Astrocyte of the spinal cord (primary cell): ENCODE data around the gene JPH3.

Experiments used
- DNase-seq: peaks from one replicate; pipeline ENCODE4 v3.0.0; 2011; ENCODE audit warnings: low read depth, low spot score
- H3K4me3 ChIP-seq: 2 replicates; pipeline ENCODE4 v1.5.1; 2011; ENCODE audit warnings: low read depth, mild to moderate bottlenecking, low read length, moderate library complexity
- CTCF ChIP-seq: IDR thresholded peaks from 2 replicates; pipeline ENCODE4 v1.5.1; 2012; ENCODE audit warnings: low read depth, mild to moderate bottlenecking, low read length, inconsistent platforms
- in situ Hi-C: cut with HindIII; loops from 2 replicates; pipeline ENCODE4 v1.10.0; 2017; ENCODE audit warnings: low sequenced_read_pairs

Gene JPH3

GRCh38 chr16:87690911-87691685 is 88.8 kb downstream of the JPH3 start:
- no peak for DNase-seq
- in situ Hi-C loops, result no loop called here
- TF ChIP-seq CTCF, result no peak
- no peak overlapping the region for H3K4me3 ChIP-seq

GRCh38 chr16:87691686-87692079 is 89.4 kb downstream of the JPH3 start:
- no peak overlapping the region for H3K4me3 ChIP-seq
- TF ChIP-seq CTCF, result no peak
- no peak for DNase-seq
- in situ Hi-C loops, result no loop called here

- TF ChIP-seq CTCF, result no peak
- DNase-seq, result no peak
- no peak overlapping the region for H3K4me3 ChIP-seq
- in situ Hi-C loops, result no loop called here
Observed at GRCh38 chr16:87692176-87692575, 89.9 kb downstream of the JPH3 start.

DNA sequence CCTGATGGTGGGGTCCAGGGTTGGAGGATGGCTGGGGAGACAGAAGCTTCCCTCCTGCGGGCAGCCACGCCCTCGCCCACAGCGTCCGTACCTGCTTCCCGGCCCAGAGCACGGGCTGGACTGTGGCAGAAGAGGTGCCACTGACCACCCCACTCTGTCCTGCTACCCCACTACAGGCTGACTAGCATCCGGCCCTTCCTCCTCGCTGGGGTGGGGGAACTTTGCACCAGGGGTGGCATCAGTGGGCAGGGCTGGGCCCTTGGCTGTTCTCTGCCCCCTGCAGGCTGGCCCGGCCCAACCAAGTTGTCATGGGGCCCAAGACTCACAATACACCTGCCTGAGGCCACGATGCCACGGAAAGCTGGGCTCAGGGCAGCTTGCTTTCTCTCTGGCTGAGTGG is 90.4 kb downstream of the JPH3 start:
- DNase-seq, result no peak
- in situ Hi-C loops, result no loop called here
- no peak overlapping the region for H3K4me3 ChIP-seq
- TF ChIP-seq CTCF, result no peak

- DNase-seq, result no peak
- no peak overlapping the region for H3K4me3 ChIP-seq
- in situ Hi-C loops, result no loop called here
- no peak for TF ChIP-seq CTCF
Observed at GRCh38 chr16:87693827-87694226, 91.5 kb downstream of the JPH3 start.

DNA sequence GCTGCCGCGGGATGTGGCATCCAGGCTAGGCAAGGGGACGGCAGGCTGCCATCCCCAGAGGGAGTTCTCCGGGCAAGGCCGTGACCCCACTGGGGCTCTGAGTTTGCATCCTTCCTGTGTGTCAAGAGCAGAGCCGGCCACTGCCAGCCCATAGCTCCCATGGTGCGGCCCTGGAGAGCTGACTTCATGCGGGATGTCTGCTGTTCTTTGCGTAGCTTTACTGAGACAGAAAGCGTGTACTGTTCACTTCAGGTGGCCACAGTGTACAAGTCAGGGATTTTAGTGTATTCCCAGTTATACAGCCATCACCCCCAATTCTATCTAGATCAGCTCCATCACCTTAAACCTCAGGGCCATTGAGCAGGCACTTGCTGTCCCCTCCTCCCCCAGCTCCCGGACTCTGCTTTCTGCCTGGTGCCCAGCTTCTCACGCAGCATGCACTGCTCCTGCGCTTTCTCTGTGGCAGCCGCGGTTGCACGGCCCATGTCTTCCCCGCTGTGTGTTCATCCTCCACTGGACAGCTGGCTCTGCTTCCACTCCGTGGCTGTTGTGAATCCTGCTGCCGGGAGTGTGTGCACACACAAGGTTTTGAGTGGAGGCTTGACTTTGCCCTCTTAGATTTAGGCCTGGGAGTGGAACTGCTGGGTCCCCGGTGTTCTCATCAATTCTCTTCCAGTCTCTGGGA is 92.3 kb downstream of the JPH3 start:
- DNase-seq, result no peak
- TF ChIP-seq CTCF, result no peak
- H3K4me3 ChIP-seq, result no peak overlapping the region
- in situ Hi-C loops, result no loop called here
